Activated naive CD8-positive, alpha-beta T cell treated with anti-CD3 and anti-CD28 coated beads, Interleukin-2, amount 50 U/mL, for 24 hours (primary cell): ENCODE measurements around the gene WNT4.
A peak's percentile ranks its signal among the peaks of the same experiment; 100 is the strongest.
"Not testable (repeated sequence)": the region's sequence is repeated elsewhere in the genome, so short reads cannot be mapped to it uniquely, and the experiment has no call there.

ENCODE experiments used
- ATAC-seq: fragments of 150-1000 bp; cut with Tn5 transposase; one replicate; pipeline ENCODE4 v1.10.0; 2021
- DNase-seq: peaks from one replicate; pipeline ENCODE4 v3.0.0; 2021
- H3K27ac Mint-ChIP-seq: one replicate; pipeline ENCODE4 v1.8.0; 2021; ENCODE audit warnings: mild to moderate bottlenecking, mixed read lengths
- H3K27me3 Mint-ChIP-seq: one replicate; pipeline ENCODE4 v1.8.0; 2021; ENCODE audit warnings: mixed read lengths
- H3K36me3 Mint-ChIP-seq: one replicate; pipeline ENCODE4 v1.8.0; 2021; ENCODE audit warnings: low read depth, mixed read lengths
- H3K4me1 Mint-ChIP-seq: one replicate; pipeline ENCODE4 v1.8.0; 2021; ENCODE audit warnings: mixed read lengths
- H3K4me3 Mint-ChIP-seq: one replicate; pipeline ENCODE4 v1.8.0; 2021; ENCODE audit warnings: mild to moderate bottlenecking, moderate library complexity, mixed read lengths
- H3K9me3 Mint-ChIP-seq: one replicate; pipeline ENCODE4 v1.8.0; 2021; ENCODE audit warnings: mixed read lengths

Gene WNT4

GRCh38 chr1:22101199-22101598, 41.7 kb downstream of the WNT4 start:
- Mint-ChIP-seq H3K27ac (no peak overlapping the region), H3K27me3 (no peaks in the 10 kb centered on the region), H3K36me3 (peaks cover 76% of the 10 kb centered on the region), H3K4me1 (peaks cover 71% of the 10 kb centered on the region), H3K4me3 (no peak overlapping the region), H3K9me3 (peaks cover 19% of the 10 kb centered on the region)
- DNase-seq (no peak), ATAC-seq (no peak)

- Mint-ChIP-seq H3K27ac (peak overlapping the region; percentile 59), H3K36me3 (peaks cover 71% of the 10 kb centered on the region)
These were observed 42.7 kb downstream of the WNT4 start for GRCh38 chr1:22100168-22100567.

GRCh38 chr1:22098752-22099151, 44.1 kb downstream of the WNT4 start:
- peaks cover 66% of the 10 kb centered on the region for H3K36me3 Mint-ChIP-seq
- H3K4me3 Mint-ChIP-seq, result no peak overlapping the region
- no peak for DNase-seq
- H3K27ac Mint-ChIP-seq, result no peak overlapping the region
- peaks cover 4% of the 10 kb centered on the region for H3K9me3 Mint-ChIP-seq
- H3K4me1 Mint-ChIP-seq, result peaks cover 57% of the 10 kb centered on the region
- no peak for ATAC-seq
- H3K27me3 Mint-ChIP-seq, result no peaks in the 10 kb centered on the region

More at GRCh38 chr1:22100168-22100567, 42.7 kb downstream of the WNT4 start:
- DNase-seq (no peak), ATAC-seq (no peak)
- Mint-ChIP-seq H3K27me3 (no peaks in the 10 kb centered on the region), H3K4me3 (no peak overlapping the region), H3K9me3 (peaks cover 18% of the 10 kb centered on the region), H3K4me1 (peaks cover 62% of the 10 kb centered on the region)

- Mint-ChIP-seq H3K4me1 (peaks cover 64% of the 10 kb centered on the region), H3K27ac (no peak overlapping the region), H3K36me3 (peaks cover 59% of the 10 kb centered on the region), H3K4me3 (no peak overlapping the region), H3K27me3 (no peaks in the 10 kb centered on the region), H3K9me3 (no peaks in the 10 kb centered on the region)
- DNase-seq (no peak), ATAC-seq (no peak)
These were observed 46.4 kb downstream of the WNT4 start for GRCh38 chr1:22096463-22096862.

- no peaks in the 10 kb centered on the region for H3K27me3 Mint-ChIP-seq
- H3K27ac Mint-ChIP-seq, result no peak overlapping the region
- no peak overlapping the region for H3K4me3 Mint-ChIP-seq
- H3K36me3 Mint-ChIP-seq, result peaks cover 61% of the 10 kb centered on the region
- ATAC-seq (no peak), DNase-seq (no peak)
- peaks cover 67% of the 10 kb centered on the region for H3K4me1 Mint-ChIP-seq
- H3K9me3 Mint-ChIP-seq, result no peaks in the 10 kb centered on the region
These were observed 46.9 kb downstream of the WNT4 start for GRCh38 chr1:22096036-22096435.

- ATAC-seq (no peak), DNase-seq (no peak)
- no peaks in the 10 kb centered on the region for H3K9me3 Mint-ChIP-seq
- peaks cover 72% of the 10 kb centered on the region for H3K4me1 Mint-ChIP-seq
- H3K27me3 Mint-ChIP-seq, result no peaks in the 10 kb centered on the region
- no peak overlapping the region for H3K4me3 Mint-ChIP-seq
- no peak overlapping the region for H3K27ac Mint-ChIP-seq
- H3K36me3 Mint-ChIP-seq, result peaks cover 65% of the 10 kb centered on the region
These were observed 49.4 kb downstream of the WNT4 start for GRCh38 chr1:22093513-22093912.

GRCh38 chr1:22092026-22092768, 50.7 kb downstream of the WNT4 start:
- Mint-ChIP-seq H3K4me1 (peaks cover 80% of the 10 kb centered on the region), H3K36me3 (peaks cover 66% of the 10 kb centered on the region), H3K27ac (peak overlapping the region; percentile 75)
- not testable (repeated sequence) for H3K4me3 Mint-ChIP-seq, H3K27me3 Mint-ChIP-seq, H3K9me3 Mint-ChIP-seq
- DNase-seq (peak; percentile 40), ATAC-seq (peak; percentile 96)

- Mint-ChIP-seq H3K4me1 (peaks cover 86% of the 10 kb centered on the region), H3K27me3 (no peaks in the 10 kb centered on the region), H3K27ac (peak overlapping the region; percentile 37), H3K36me3 (peaks cover 68% of the 10 kb centered on the region), H3K9me3 (no peaks in the 10 kb centered on the region), H3K4me3 (no peak overlapping the region)
- no peak for DNase-seq
- ATAC-seq, result no peak
These were observed 52.0 kb downstream of the WNT4 start for GRCh38 chr1:22090867-22091266.

- Mint-ChIP-seq H3K27me3 (no peaks in the 10 kb centered on the region), H3K4me3 (peak overlapping the region; percentile 46), H3K4me1 (peaks cover 93% of the 10 kb centered on the region), H3K9me3 (no peaks in the 10 kb centered on the region), H3K36me3 (peaks cover 71% of the 10 kb centered on the region), H3K27ac (peak overlapping the region; percentile 86)
- DNase-seq (no peak), ATAC-seq (no peak)
These were observed 53.1 kb downstream of the WNT4 start for GRCh38 chr1:22089787-22090186.

- peaks cover 95% of the 10 kb centered on the region for H3K4me1 Mint-ChIP-seq
- peak; percentile 39 for ATAC-seq
- H3K36me3 Mint-ChIP-seq, result peaks cover 73% of the 10 kb centered on the region
- DNase-seq, result no peak
- no peaks in the 10 kb centered on the region for H3K27me3 Mint-ChIP-seq
- peak overlapping the region; percentile 46 for H3K4me3 Mint-ChIP-seq
- H3K9me3 Mint-ChIP-seq, result no peaks in the 10 kb centered on the region
- H3K27ac Mint-ChIP-seq, result peak overlapping the region; percentile 86
These were observed 53.7 kb downstream of the WNT4 start for GRCh38 chr1:22089134-22089571.

- peaks cover 73% of the 10 kb centered on the region for H3K36me3 Mint-ChIP-seq
- H3K9me3 Mint-ChIP-seq, result no peaks in the 10 kb centered on the region
- no peak for DNase-seq
- H3K27ac Mint-ChIP-seq, result peak overlapping the region; percentile 86
- peaks cover 96% of the 10 kb centered on the region for H3K4me1 Mint-ChIP-seq
- H3K27me3 Mint-ChIP-seq, result no peaks in the 10 kb centered on the region
- ATAC-seq, result no peak
- H3K4me3 Mint-ChIP-seq, result peak overlapping the region; percentile 46
These were observed 54.6 kb downstream of the WNT4 start for GRCh38 chr1:22088331-22088730.

GRCh38 chr1:22080191-22080590, 62.7 kb downstream of the WNT4 start:
- no peak for DNase-seq
- ATAC-seq, result no peak
- peaks cover 58% of the 10 kb centered on the region for H3K36me3 Mint-ChIP-seq
- no peak overlapping the region for H3K4me3 Mint-ChIP-seq
- H3K27ac Mint-ChIP-seq, result no peak overlapping the region
- H3K9me3 Mint-ChIP-seq, result no peaks in the 10 kb centered on the region
- no peaks in the 10 kb centered on the region for H3K27me3 Mint-ChIP-seq
- peaks cover 80% of the 10 kb centered on the region for H3K4me1 Mint-ChIP-seq

GRCh38 chr1:22078133-22078532, 64.8 kb downstream of the WNT4 start:
- H3K27ac Mint-ChIP-seq, result peak overlapping the region; percentile 65
- H3K9me3 Mint-ChIP-seq, result no peaks in the 10 kb centered on the region
- no peaks in the 10 kb centered on the region for H3K27me3 Mint-ChIP-seq
- peaks cover 82% of the 10 kb centered on the region for H3K4me1 Mint-ChIP-seq
- H3K4me3 Mint-ChIP-seq, result no peak overlapping the region
- H3K36me3 Mint-ChIP-seq, result peaks cover 60% of the 10 kb centered on the region
- DNase-seq, result no peak
- ATAC-seq, result no peak

GRCh38 chr1:22077728-22078127, 65.2 kb downstream of the WNT4 start:
- H3K27ac Mint-ChIP-seq, result peak overlapping the region; percentile 65
- H3K27me3 Mint-ChIP-seq, result no peaks in the 10 kb centered on the region
- peaks cover 63% of the 10 kb centered on the region for H3K36me3 Mint-ChIP-seq
- no peaks in the 10 kb centered on the region for H3K9me3 Mint-ChIP-seq
- ATAC-seq, result peak; percentile 69
- no peak for DNase-seq
- H3K4me1 Mint-ChIP-seq, result peaks cover 86% of the 10 kb centered on the region
- no peak overlapping the region for H3K4me3 Mint-ChIP-seq

GRCh38 chr1:22076346-22076745, 66.6 kb downstream of the WNT4 start:
- H3K9me3 Mint-ChIP-seq, result no peaks in the 10 kb centered on the region
- peaks cover 92% of the 10 kb centered on the region for H3K4me1 Mint-ChIP-seq
- ATAC-seq (no peak), DNase-seq (no peak)
- H3K4me3 Mint-ChIP-seq, result peak overlapping the region; percentile 22
- H3K36me3 Mint-ChIP-seq, result peaks cover 62% of the 10 kb centered on the region
- H3K27ac Mint-ChIP-seq, result peak overlapping the region; percentile 47
- H3K27me3 Mint-ChIP-seq, result no peaks in the 10 kb centered on the region
